ENCODE data around the gene CHN1.

Gene CHN1

GRCh38 chr2:174952607-174953006, 52.6 kb downstream of the CHN1 start:
- H3K27ac Mint-ChIP-seq: no peak overlapping the region
- no peaks in the 10 kb centered on the region for H3K36me3 Mint-ChIP-seq
- no peak overlapping the region for H3K4me3 Mint-ChIP-seq

GRCh38 chr2:174951745-174952144, 53.4 kb downstream of the CHN1 start:
- H3K27me3 Mint-ChIP-seq: peaks cover 11% of the 10 kb centered on the region
- no peaks in the 10 kb centered on the region for H3K4me1 Mint-ChIP-seq
- H3K4me3 Mint-ChIP-seq: no peak overlapping the region
- ATAC-seq (ENCODE audit: low read depth) (no peak), DNase-seq (ENCODE audit: low spot score in 2 of 2) (no peak)
- H3K36me3 Mint-ChIP-seq: no peaks in the 10 kb centered on the region
- no peaks in the 10 kb centered on the region for H3K9me3 Mint-ChIP-seq
- no peak overlapping the region for H3K27ac Mint-ChIP-seq

More at GRCh38 chr2:174952607-174953006, 52.6 kb downstream of the CHN1 start:
- DNase-seq (ENCODE audit: low spot score in 2 of 2) (no peak), ATAC-seq (ENCODE audit: low read depth) (no peak)
- H3K27me3 Mint-ChIP-seq: peaks cover 10% of the 10 kb centered on the region
- no peaks in the 10 kb centered on the region for H3K9me3 Mint-ChIP-seq
- H3K4me1 Mint-ChIP-seq: no peaks in the 10 kb centered on the region

GRCh38 chr2:174949988-174950687, 55.0 kb downstream of the CHN1 start:
- no peak overlapping the region for H3K27ac Mint-ChIP-seq
- peaks cover 10% of the 10 kb centered on the region for H3K27me3 Mint-ChIP-seq
- H3K9me3 Mint-ChIP-seq: no peaks in the 10 kb centered on the region
- no peaks in the 10 kb centered on the region for H3K36me3 Mint-ChIP-seq
- ATAC-seq (ENCODE audit: low read depth): no peak
- DNase-seq (ENCODE audit: low spot score in 2 of 2): no peak
- H3K4me3 Mint-ChIP-seq: no peak overlapping the region
- no peaks in the 10 kb centered on the region for H3K4me1 Mint-ChIP-seq

- Mint-ChIP-seq H3K4me3 (no peak overlapping the region), H3K27ac (no peak overlapping the region), H3K9me3 (no peaks in the 10 kb centered on the region), H3K4me1 (no peaks in the 10 kb centered on the region), H3K27me3 (peaks cover 5% of the 10 kb centered on the region), H3K36me3 (no peaks in the 10 kb centered on the region)
- ATAC-seq (ENCODE audit: low read depth): no peak
- DNase-seq (ENCODE audit: low spot score in 2 of 2): no peak
Measured at GRCh38 chr2:174945601-174946260, 59.5 kb downstream of the CHN1 start.

GRCh38 chr2:174939046-174939445, 66.1 kb downstream of the CHN1 start:
- ATAC-seq (ENCODE audit: low read depth) (no peak), DNase-seq (ENCODE audit: low spot score in 2 of 2) (no peak)
- H3K36me3 Mint-ChIP-seq: no peaks in the 10 kb centered on the region
- no peak overlapping the region for H3K27ac Mint-ChIP-seq
- H3K4me3 Mint-ChIP-seq: no peak overlapping the region
- no peaks in the 10 kb centered on the region for H3K4me1 Mint-ChIP-seq
- H3K9me3 Mint-ChIP-seq: no peaks in the 10 kb centered on the region
- peaks cover 1% of the 10 kb centered on the region for H3K27me3 Mint-ChIP-seq

GRCh38 chr2:174931724-174932123, 73.5 kb downstream of the CHN1 start:
- Mint-ChIP-seq H3K4me1 (no peaks in the 10 kb centered on the region), H3K27ac (no peak overlapping the region), H3K9me3 (no peaks in the 10 kb centered on the region), H3K36me3 (no peaks in the 10 kb centered on the region), H3K4me3 (no peak overlapping the region), H3K27me3 (peaks cover 6% of the 10 kb centered on the region)
- DNase-seq (ENCODE audit: low spot score in 2 of 2) (no peak), ATAC-seq (ENCODE audit: low read depth) (no peak)

- DNase-seq (ENCODE audit: low spot score in 2 of 2) (no peak), ATAC-seq (ENCODE audit: low read depth) (no peak)
- Mint-ChIP-seq H3K36me3 (no peaks in the 10 kb centered on the region), H3K4me1 (no peaks in the 10 kb centered on the region), H3K27ac (no peak overlapping the region), H3K9me3 (no peaks in the 10 kb centered on the region), H3K4me3 (no peak overlapping the region), H3K27me3 (peaks cover 6% of the 10 kb centered on the region)
Measured at GRCh38 chr2:174929786-174930185, 75.4 kb downstream of the CHN1 start.

GRCh38 chr2:174925046-174925784, 80.0 kb downstream of the CHN1 start:
- Mint-ChIP-seq H3K27ac (no peak overlapping the region), H3K4me1 (no peaks in the 10 kb centered on the region), H3K27me3 (peaks cover 4% of the 10 kb centered on the region), H3K9me3 (peaks cover 6% of the 10 kb centered on the region), H3K36me3 (no peaks in the 10 kb centered on the region), H3K4me3 (no peak overlapping the region)
- no peak for ATAC-seq (ENCODE audit: low read depth)
- DNase-seq (ENCODE audit: low spot score in 2 of 2): no peak

- no peak overlapping the region for H3K27ac Mint-ChIP-seq
- no peaks in the 10 kb centered on the region for H3K4me1 Mint-ChIP-seq
- no peaks in the 10 kb centered on the region for H3K36me3 Mint-ChIP-seq
- peaks cover 2% of the 10 kb centered on the region for H3K27me3 Mint-ChIP-seq
- H3K9me3 Mint-ChIP-seq: peaks cover 6% of the 10 kb centered on the region
- ATAC-seq (ENCODE audit: low read depth) (no peak), DNase-seq (ENCODE audit: low spot score in 2 of 2) (no peak)
- H3K4me3 Mint-ChIP-seq: no peak overlapping the region
Measured at GRCh38 chr2:174924061-174924693, 81.0 kb downstream of the CHN1 start.

- Mint-ChIP-seq H3K27ac (no peak overlapping the region), H3K27me3 (no peaks in the 10 kb centered on the region), H3K4me1 (no peaks in the 10 kb centered on the region), H3K36me3 (no peaks in the 10 kb centered on the region), H3K4me3 (no peak overlapping the region), H3K9me3 (peaks cover 6% of the 10 kb centered on the region)
- no peak for ATAC-seq (ENCODE audit: low read depth)
- no peak for DNase-seq (ENCODE audit: low spot score in 2 of 2)
Measured at GRCh38 chr2:174919947-174920595, 85.1 kb downstream of the CHN1 start.

- H3K27ac Mint-ChIP-seq: no peak overlapping the region
- H3K27me3 Mint-ChIP-seq: no peaks in the 10 kb centered on the region
- DNase-seq (ENCODE audit: low spot score in 2 of 2) (no peak), ATAC-seq (ENCODE audit: low read depth) (no peak)
- no peaks in the 10 kb centered on the region for H3K4me1 Mint-ChIP-seq
- no peaks in the 10 kb centered on the region for H3K36me3 Mint-ChIP-seq
- peaks cover 2% of the 10 kb centered on the region for H3K9me3 Mint-ChIP-seq
- H3K4me3 Mint-ChIP-seq: no peak overlapping the region
Measured at GRCh38 chr2:174918886-174919526, 86.2 kb downstream of the CHN1 start.

- Mint-ChIP-seq H3K36me3 (no peaks in the 10 kb centered on the region), H3K4me1 (no peaks in the 10 kb centered on the region), H3K9me3 (peaks cover under 1% of the 10 kb centered on the region), H3K27ac (no peak overlapping the region), H3K4me3 (no peak overlapping the region), H3K27me3 (no peaks in the 10 kb centered on the region)
- no peak for DNase-seq (ENCODE audit: low spot score in 2 of 2)
- ATAC-seq (ENCODE audit: low read depth): no peak
Measured at GRCh38 chr2:174916270-174916930, 88.8 kb downstream of the CHN1 start.
